Left ventricle myocardium inferior (tissue), 1 donor: Measurements from ENCODE around the gene TPM4. TPM values are rescaled to one million over a fixed set of nuclear protein-coding genes. Genes with fewer than 3 reads are reported as not detected.
A peak's percentile ranks its signal among the peaks of the same experiment; 100 is the strongest.

Experiments
- DNase-seq: peaks from one replicate; pipeline ENCODE4 v3.0.0-alpha.2; 2020
- H3K27ac ChIP-seq: fragments of 200-600 bp; replicated peaks from 2 replicates; pipeline ENCODE4 v1.8.0; 2021
- H3K27me3 ChIP-seq: fragments of 200-600 bp; 2 replicates; pipeline ENCODE4 v1.8.0; 2021; ENCODE audit warnings: low read depth
- H3K36me3 ChIP-seq: fragments of 200-600 bp; 2 replicates; pipeline ENCODE4 v1.8.0; 2021
- H3K4me1 ChIP-seq: fragments of 200-600 bp; 2 replicates; pipeline ENCODE4 v1.8.0; 2021
- H3K4me3 ChIP-seq: fragments of 200-600 bp; 2 replicates; pipeline ENCODE4 v1.8.0; 2021; ENCODE audit warnings: mild to moderate bottlenecking, moderate library complexity
- H3K9me3 ChIP-seq: fragments of 200-600 bp; replicated peaks from 2 replicates; pipeline ENCODE4 v1.8.0; 2021
- CTCF ChIP-seq: fragments of 200-600 bp; IDR thresholded peaks from 2 replicates; pipeline ENCODE4 v1.8.0; 2021; ENCODE audit warnings: antibody characterized with exemption, mild to moderate bottlenecking, borderline replicate concordance
- intact Hi-C: fragments of 100-400 bp; cut with micrococcal nuclease; formaldehyde crosslinking; loops from one replicate; pipeline ENCODE4 v1.11.0; 2022
- total RNA-seq: library from RNA; stranded (reverse); fragmentation: NEBNext Ultra II Directional; extraction: Animal tissue kit (Norgen Biotek cat#: 25700); gene quantifications from one replicate; pipeline ENCODE4 v1.2.1, GENCODE V29; 2021
- donor health status: DM: no; HTN: yes; CAD: no; lungs with severe emphysema.

Gene TPM4
- total RNA-seq, 1 donor from 2014 or later: 69.6 TPM

- no peaks in the 10 kb centered on the region for H3K4me1 ChIP-seq
- no peak overlapping the region for H3K4me3 ChIP-seq
- H3K27me3 ChIP-seq: peaks cover 24% of the 10 kb centered on the region
- no peak for TF ChIP-seq CTCF
- no peaks in the 10 kb centered on the region for H3K36me3 ChIP-seq
- no peak overlapping the region for H3K27ac ChIP-seq
- intact Hi-C loops: no loop called here
- H3K9me3 ChIP-seq: peaks cover 52% of the 10 kb centered on the region
- no peak for DNase-seq
These were observed 16.0 kb upstream of the TPM4 start for GRCh38 chr19:16060294-16060693.

- Histone ChIP-seq H3K36me3 (no peaks in the 10 kb centered on the region), H3K27me3 (peaks cover 16% of the 10 kb centered on the region), H3K9me3 (peaks cover 35% of the 10 kb centered on the region), H3K4me1 (peaks cover 5% of the 10 kb centered on the region), H3K4me3 (no peak overlapping the region), H3K27ac (no peak overlapping the region)
- no peak for DNase-seq
- TF ChIP-seq CTCF: no peak
- intact Hi-C loops: no loop called here
These were observed 14.4 kb upstream of the TPM4 start for GRCh38 chr19:16061943-16062342.

GRCh38 chr19:16062789-16063188 is 13.5 kb upstream of the TPM4 start:
- Histone ChIP-seq H3K4me1 (peaks cover 14% of the 10 kb centered on the region), H3K4me3 (no peak overlapping the region), H3K36me3 (no peaks in the 10 kb centered on the region), H3K27ac (no peak overlapping the region), H3K9me3 (peaks cover 28% of the 10 kb centered on the region), H3K27me3 (peaks cover 10% of the 10 kb centered on the region)
- intact Hi-C loops: no loop called here
- peak; percentile 82 for TF ChIP-seq CTCF
- no peak for DNase-seq

- H3K36me3 ChIP-seq: no peaks in the 10 kb centered on the region
- H3K27me3 ChIP-seq: no peaks in the 10 kb centered on the region
- peaks cover 14% of the 10 kb centered on the region for H3K4me1 ChIP-seq
- intact Hi-C loops: no loop called here
- peaks cover 28% of the 10 kb centered on the region for H3K9me3 ChIP-seq
- H3K4me3 ChIP-seq: no peak overlapping the region
- no peak for DNase-seq
- no peak overlapping the region for H3K27ac ChIP-seq
- TF ChIP-seq CTCF: no peak
These were observed 11.9 kb upstream of the TPM4 start for GRCh38 chr19:16064209-16064889.

- peak; percentile 40 for TF ChIP-seq CTCF
- Histone ChIP-seq H3K27ac (peak overlapping the region; percentile 58), H3K9me3 (peaks cover 9% of the 10 kb centered on the region), H3K4me1 (peaks cover 35% of the 10 kb centered on the region), H3K36me3 (no peaks in the 10 kb centered on the region), H3K4me3 (peak overlapping the region; percentile 27), H3K27me3 (no peaks in the 10 kb centered on the region)
- DNase-seq: no peak
- intact Hi-C loops: no loop called here
These were observed 9.6 kb upstream of the TPM4 start for GRCh38 chr19:16066611-16067104.
